TTC549 (cell line): Measurements from ENCODE around the gene ZDHHC7.

ENCODE experiments used
- FAIRE-seq: peaks from 2 replicates; lab custom pipeline; 2012; peaks lifted over from hg19 to GRCh38; lab: Jason Lieb, UNC

ZDHHC7 gene

GRCh38 chr16:84964386-84965128, 46.8 kb downstream of the ZDHHC7 start:
- no peak for FAIRE-seq

DNA sequence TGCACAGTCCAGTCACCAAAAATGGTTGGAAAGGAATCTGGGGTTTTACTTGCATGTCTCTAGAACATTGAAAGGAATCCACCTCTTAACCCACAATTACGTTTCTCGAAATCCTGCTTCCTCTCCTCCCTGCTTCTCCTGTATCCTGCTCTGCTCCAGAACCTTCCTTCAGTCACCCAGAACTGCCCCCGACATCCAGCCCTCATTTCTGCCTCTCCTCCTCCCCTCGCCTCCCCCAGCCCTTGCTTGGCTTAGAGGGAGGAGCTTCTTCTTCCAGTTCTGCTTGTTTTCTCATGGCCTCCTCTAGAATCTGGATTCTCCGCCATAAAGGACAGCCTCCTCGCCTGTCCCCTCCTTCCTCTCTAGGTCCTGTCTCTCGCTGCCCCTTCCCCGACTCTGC, 48.3 kb downstream of the ZDHHC7 start:
- no peak for FAIRE-seq

DNA sequence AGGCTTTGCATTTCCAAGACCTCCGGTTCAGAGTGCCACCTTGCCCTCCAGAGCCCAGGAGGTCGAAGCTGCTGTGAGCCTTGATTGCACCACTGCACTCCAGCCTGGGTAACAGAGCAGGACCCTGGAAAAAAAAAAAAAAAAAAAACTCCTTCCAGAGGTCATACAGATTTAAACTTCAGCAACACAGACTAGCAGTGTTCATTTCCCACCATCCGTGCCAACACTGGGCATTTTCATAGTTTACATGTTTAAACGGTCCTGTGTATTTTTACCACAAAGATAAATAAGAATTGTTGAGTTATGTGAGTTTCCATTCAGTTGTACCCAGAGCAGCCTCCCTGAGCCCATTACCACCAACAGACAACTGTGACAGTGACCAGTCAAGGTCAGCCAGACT, 50.4 kb downstream of the ZDHHC7 start:
- FAIRE-seq = no peak

DNA sequence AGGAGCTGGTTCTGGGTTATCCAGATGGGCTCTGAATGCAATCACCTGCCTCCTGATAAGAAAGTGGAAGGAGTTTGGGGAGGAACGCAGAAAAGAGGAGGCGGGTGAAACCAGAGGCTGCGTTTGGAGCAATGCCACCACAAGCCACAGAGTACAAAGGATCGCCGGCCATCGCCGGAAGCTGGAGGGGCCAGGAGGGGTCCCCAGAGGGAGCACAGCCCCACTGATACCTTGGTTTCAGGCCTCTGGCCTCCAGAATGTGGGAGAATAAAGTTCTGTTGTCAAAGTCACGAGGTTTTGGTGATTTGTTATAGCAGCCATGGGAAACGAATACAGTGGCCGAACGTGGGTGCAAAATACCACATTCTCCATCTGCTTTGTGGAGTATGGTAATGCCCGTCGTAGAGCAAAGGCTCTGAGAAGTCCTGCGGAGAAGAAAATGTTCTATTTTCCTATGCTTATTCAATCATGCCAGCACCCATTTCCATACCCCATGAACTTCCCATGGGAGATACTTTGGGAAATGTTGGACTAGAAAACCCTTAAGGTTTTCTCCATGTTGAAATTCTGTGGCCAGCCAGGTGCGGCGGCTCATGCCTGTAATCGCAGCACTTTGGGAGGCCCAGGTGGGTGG, 51.4 kb downstream of the ZDHHC7 start:
- no peak for FAIRE-seq

DNA sequence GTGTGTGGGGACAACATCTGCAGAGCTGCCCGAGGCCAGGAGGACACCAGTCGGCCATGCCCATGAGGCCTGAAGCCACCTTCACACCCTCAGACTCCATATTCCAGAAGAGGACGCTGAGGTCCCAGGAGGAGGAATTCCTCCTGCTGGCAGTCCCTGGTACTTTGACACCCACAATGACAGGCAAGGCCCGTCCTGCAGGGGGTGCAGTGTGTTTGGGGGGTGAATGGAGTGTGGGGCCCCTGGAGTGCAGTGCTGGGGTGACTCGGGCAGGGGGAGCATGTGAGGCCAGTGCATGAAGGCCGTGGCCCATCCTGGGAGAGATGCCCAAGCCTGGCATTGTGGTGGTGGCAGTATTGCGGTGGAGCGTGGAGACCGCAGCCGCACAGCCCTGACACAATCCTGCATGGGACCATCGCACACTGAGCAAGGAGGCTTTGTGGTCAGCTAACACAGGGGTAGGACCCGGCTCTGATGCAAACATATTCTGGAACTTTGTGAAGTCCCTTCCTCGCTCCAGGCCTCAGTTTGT, 52.2 kb downstream of the ZDHHC7 start:
- FAIRE-seq = no peak

DNA sequence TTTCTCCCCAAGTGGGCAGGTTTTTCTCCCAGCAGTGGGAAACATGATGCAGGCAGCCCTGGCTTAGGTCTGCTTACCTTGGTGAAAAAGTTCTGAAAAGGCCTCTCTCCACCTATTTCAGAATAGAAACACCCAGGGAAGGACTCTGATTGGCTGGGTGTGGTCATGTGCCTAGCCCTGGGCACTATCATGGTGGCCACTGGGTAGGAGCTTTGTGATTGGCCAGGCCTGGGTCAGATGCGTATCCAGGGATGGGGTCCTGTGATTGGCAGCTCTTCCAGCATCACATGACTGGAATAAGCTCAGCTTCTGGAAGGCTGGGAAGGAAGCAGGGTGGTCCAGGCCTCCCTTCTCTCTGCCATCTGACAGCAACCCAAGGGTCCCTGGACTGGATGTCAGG, 53.5 kb downstream of the ZDHHC7 start:
- FAIRE-seq = no peak

DNA sequence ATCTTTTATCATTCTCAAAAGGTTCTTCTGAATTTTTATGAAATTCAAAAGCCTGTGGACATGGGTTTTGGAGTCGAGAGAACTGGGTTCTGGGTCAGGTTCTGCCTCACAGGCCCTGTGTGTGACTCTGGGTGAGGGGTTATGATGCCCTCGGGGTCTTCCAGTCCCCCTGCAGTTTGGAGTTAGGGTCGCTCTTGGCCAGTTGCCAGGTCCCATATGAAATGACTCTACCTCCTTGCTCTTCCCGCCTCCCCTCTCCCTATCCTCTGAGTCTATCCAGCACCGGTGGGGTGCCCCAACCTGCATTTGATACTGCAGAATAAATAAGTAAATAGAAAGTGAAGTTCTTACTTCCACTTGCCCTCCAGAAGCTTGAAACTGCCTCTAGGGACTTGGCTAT, 54.1 kb downstream of the ZDHHC7 start:
- FAIRE-seq = no peak

DNA sequence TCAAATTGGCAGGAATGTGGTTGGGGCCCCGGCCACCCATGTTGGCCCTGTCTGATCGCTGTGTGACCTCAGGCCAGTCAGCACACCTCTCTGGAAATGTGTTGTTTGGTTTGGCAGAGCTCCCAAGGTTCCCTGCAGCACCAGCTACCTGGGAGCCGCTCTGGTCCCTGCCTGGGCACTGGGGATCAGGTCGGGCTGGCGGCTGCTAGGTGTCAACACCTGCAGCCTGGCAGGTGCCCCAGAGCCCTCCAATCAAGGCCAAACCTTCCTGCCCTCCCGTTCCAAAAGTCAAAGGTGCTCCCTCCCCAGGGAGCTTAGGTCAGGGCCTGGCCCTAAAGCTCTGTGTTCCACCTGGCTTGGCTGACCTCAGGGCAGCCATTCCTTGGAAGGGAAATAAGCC, 55.9 kb downstream of the ZDHHC7 start:
- no peak for FAIRE-seq

GRCh38 chr16:84953190-84953746, 58.1 kb downstream of the ZDHHC7 start:
- FAIRE-seq = no peak

- no peak for FAIRE-seq
Measured at GRCh38 chr16:84952335-84953189, 58.8 kb downstream of the ZDHHC7 start.

GRCh38 chr16:84950906-84951305, 60.4 kb downstream of the ZDHHC7 start:
- FAIRE-seq = no peak

- no peak for FAIRE-seq
Measured at GRCh38 chr16:84949772-84950436, 61.4 kb downstream of the ZDHHC7 start.

DNA sequence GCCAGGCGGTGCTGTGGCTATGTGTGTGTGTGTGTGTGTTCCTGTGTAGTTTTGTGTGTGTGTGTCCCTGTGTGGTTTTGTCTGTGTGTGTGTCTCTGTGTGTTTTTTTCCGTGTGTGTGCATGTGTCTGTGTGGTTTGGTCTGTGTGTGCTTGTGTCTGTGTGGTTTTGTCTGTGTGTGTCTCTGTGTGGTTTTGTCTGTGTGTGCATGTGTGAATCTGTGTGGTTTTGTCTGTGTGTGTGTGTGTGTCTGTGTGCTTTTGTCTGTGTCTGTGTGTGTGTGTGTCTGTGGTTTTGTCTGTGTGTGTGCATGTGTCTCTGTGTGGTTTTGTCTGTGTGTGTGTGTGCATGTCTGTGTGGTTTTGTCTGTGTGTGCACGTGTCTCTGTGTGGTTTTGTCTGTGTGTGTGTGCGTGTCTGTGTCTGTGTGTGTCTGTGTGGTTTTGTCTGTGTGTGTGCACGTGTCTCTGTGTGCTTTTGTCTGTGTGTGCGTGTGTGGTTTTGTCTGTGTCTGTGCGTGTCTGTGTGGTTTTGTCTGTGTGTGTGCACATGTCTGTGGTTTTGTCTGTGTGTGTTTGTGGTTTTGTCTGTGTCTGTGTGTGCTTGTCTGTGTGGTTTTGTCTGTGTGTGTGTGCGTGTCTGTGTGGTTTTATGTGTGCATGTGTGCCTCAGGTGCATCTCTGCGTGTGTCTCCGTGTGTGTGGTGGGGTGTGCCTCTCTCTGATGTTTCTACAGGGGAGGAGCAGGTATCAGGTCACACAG, 62.3 kb downstream of the ZDHHC7 start:
- no peak for FAIRE-seq

- no peak for FAIRE-seq
Measured at GRCh38 chr16:84947996-84948850, 63.1 kb downstream of the ZDHHC7 start.

- FAIRE-seq = no peak
Measured at GRCh38 chr16:84947022-84947421, 64.3 kb downstream of the ZDHHC7 start.

DNA sequence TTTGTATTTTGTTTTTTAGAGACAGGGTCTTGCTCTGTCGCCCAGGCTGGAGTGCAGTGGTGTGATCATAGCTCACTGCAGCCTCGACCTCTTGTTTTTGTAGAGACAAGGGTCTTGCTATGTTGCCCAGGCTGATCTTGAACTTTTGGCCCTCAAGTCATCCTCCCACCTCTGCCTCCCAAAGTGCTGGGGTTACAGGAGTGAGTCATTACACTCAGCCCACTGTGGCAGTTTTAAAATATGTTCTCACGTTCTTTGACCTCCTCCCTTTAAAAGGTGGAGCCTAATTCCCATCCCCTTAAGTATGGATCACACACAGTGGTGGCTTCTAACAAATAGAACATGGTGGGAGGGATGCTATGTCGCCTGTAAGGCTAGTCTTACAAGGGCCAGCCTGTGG, 67.7 kb downstream of the ZDHHC7 start:
- no peak for FAIRE-seq

DNA sequence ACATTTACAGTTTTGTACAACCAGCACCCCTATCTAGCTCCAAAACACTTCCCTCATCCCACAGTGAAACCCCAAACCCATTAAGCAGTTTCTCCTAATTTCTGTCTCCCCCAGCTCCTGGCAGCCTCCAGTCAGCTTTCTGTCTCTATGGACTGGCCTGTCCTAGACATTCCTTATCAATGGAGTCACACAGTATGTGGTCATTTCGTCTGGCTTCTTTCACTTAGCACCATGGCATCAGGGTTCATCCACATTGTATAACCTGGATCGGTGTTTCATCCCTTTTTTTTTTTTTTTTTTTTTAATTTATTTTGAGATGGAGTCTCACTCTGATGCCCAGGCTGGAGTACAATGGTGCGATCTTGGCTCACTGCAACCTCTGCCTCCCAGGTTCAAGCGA, 68.5 kb downstream of the ZDHHC7 start:
- FAIRE-seq = no peak

- no peak for FAIRE-seq
Measured at GRCh38 chr16:84941921-84942320, 69.4 kb downstream of the ZDHHC7 start.

GRCh38 chr16:84940670-84941551, 70.4 kb downstream of the ZDHHC7 start:
- no peak for FAIRE-seq
